ENCODE data around the gene CD59. TPM values are rescaled to one million over a fixed set of nuclear protein-coding genes. Genes with fewer than 3 reads are reported as not detected.

Gene CD59
- total and polyA plus RNA-seq, 9 of the 15 experiments (the other 6 are each of a cell fraction or from before 2014, with no cell fraction given), result 38.1 to 338 (median 173) TPM

- TF ChIP-seq AFF1 (IDR thresholded peaks at IDR 0.05; ENCODE audit: low read depth in 1 of 2, partially characterized antibody in 2 of 2) (peak in 1 of 2 experiments; percentile 34), SNAPC5 (CRISPR knock-in tag; IDR thresholded peaks at IDR 0.05) (no peak), STAG1 (CRISPR knock-in tag; IDR thresholded peaks at IDR 0.05; ENCODE audit: borderline replicate concordance) (no peak), RFX7 (CRISPR knock-in tag; IDR thresholded peaks at IDR 0.05) (no peak), ZNF239 (CRISPR knock-in tag; IDR thresholded peaks at IDR 0.05) (no peak)
Observed at GRCh38 chr11:33737362-33737821, 1.2 kb upstream of the CD59 start (continued).

Data from K562 (cell line).